ENCODE data around the gene ZNF771.

ZNF771 gene

GRCh38 chr16:30399435-30400186 is 7.8 kb upstream of the ZNF771 start:
- TF ChIP-seq, protein P1, sequence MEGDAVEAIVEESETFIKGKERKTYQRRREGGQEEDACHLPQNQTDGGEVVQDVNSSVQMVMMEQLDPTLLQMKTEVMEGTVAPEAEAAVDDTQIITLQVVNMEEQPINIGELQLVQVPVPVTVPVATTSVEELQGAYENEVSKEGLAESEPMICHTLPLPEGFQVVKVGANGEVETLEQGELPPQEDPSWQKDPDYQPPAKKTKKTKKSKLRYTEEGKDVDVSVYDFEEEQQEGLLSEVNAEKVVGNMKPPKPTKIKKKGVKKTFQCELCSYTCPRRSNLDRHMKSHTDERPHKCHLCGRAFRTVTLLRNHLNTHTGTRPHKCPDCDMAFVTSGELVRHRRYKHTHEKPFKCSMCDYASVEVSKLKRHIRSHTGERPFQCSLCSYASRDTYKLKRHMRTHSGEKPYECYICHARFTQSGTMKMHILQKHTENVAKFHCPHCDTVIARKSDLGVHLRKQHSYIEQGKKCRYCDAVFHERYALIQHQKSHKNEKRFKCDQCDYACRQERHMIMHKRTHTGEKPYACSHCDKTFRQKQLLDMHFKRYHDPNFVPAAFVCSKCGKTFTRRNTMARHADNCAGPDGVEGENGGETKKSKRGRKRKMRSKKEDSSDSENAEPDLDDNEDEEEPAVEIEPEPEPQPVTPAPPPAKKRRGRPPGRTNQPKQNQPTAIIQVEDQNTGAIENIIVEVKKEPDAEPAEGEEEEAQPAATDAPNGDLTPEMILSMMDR (conservative IDR thresholded peaks at IDR 0.05; ENCODE audit: low read length) = no peak
- no peak for DNase-seq (ENCODE audit: low read depth)
- H3K4me3 ChIP-seq (ENCODE audit: low read length) = peak overlapping the region; percentile 75

- no peak for DNase-seq (ENCODE audit: low read depth)
- H3K4me3 ChIP-seq (ENCODE audit: low read length) = no peak overlapping the region
- TF ChIP-seq, protein P1 (conservative IDR thresholded peaks at IDR 0.05; ENCODE audit: low read length) = no peak
Measured at GRCh38 chr16:30401768-30402425, 5.5 kb upstream of the ZNF771 start.

GRCh38 chr16:30406795-30407101 is 658 bp upstream of the ZNF771 start:
- DNase-seq (ENCODE audit: low read depth) = no peak
- TF ChIP-seq, protein P1 (conservative IDR thresholded peaks at IDR 0.05; ENCODE audit: low read length) = no peak
- H3K4me3 ChIP-seq (ENCODE audit: low read length) = peak overlapping the region; percentile 76

DNA sequence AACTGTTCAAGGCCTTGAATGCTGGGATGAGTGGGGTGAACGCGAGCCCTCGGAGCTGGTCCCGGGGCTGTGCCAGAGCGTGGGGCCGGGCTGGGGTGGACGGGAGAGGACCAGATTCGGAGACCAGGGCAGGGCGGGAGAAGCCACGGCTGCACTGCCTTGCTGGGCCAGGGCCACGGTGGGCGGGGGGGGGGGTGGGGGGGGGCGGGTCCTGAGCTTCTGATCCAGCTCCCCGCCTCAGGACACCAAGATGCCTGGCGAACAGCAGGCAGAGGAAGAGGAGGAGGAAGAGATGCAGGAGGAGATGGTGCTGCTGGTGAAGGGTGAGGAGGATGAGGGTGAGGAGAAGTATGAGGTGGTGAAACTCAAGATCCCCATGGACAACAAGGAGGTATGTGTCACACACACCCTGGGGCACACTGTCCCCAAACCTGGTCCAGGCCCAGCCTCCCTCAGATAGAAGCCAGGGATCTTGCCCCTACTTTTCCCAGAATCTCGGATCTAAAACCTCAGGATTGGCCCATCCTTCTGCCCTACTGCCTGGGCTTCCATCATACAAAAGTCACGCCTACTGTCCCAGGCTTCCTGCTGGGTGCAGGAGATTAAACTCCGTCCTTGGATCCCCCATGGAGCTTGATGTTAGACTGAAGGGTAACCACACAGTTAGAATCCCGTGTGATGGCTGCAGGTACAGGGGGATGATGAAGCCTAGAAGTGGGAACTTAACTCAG is 563 bp downstream of the ZNF771 start:
- TF ChIP-seq, protein P1 (conservative IDR thresholded peaks at IDR 0.05; ENCODE audit: low read length) = no peak
- peak overlapping the region; percentile 76 for H3K4me3 ChIP-seq (ENCODE audit: low read length)
- no peak for DNase-seq (ENCODE audit: low read depth)

GRCh38 chr16:30409125-30410060 is 2.0 kb downstream of the ZNF771 start:
- TF ChIP-seq, protein P1 (conservative IDR thresholded peaks at IDR 0.05; ENCODE audit: low read length) = peak; percentile 93
- no peak overlapping the region for H3K4me3 ChIP-seq (ENCODE audit: low read length)
- DNase-seq (ENCODE audit: low read depth) = peak; percentile 77

DNA sequence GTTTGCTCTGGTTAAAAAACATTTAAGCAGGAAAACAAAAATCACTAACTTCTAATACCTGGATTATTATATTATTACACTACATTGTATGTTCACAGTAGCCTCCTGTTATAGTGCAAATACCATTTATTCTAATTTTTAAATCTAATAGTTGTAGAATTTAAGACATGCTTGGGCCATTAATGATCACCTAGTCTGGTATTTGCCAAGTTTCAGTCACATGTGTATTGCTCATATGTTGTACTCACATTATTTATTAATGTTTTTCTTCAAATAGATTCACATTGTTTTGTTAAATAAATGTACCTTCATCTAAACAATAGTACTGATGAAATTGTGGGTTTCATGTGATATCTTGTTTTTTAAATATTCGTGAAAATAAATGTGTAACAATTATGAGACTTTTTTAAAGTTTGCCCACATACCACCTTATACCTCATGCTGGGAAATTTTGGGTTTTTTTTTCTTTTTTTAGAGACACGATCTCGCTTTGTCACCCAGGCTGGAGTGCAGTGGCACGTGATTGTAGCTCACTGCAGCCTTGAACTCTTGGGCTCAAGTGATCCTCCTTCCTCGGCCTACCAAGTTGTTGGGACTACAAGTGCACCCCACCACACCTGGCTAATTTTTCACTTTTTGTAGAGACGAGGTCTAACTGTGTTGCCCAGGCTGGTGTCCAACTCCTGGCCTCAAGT is 5.9 kb downstream of the ZNF771 start:
- DNase-seq (ENCODE audit: low read depth) = no peak
- H3K4me3 ChIP-seq (ENCODE audit: low read length) = no peak overlapping the region
- TF ChIP-seq, protein P1 (conservative IDR thresholded peaks at IDR 0.05; ENCODE audit: low read length) = no peak

Measured in AG10803 (cell line).